GM18867 (cell line): ENCODE data around the gene FAF1.
"Not testable (repeated sequence)": the region's sequence is repeated elsewhere in the genome, so short reads cannot be mapped to it uniquely, and the experiment has no call there.

Source experiments
- ATAC-seq: cut with Tn5 transposase; IDR thresholded peaks from one replicate; pipeline ENCODE4 v1.9.1; 2021; ENCODE audit warnings: mild to moderate bottlenecking, moderate library complexity; ENCODE audit not compliant: unreplicated experiment

Gene FAF1

DNA sequence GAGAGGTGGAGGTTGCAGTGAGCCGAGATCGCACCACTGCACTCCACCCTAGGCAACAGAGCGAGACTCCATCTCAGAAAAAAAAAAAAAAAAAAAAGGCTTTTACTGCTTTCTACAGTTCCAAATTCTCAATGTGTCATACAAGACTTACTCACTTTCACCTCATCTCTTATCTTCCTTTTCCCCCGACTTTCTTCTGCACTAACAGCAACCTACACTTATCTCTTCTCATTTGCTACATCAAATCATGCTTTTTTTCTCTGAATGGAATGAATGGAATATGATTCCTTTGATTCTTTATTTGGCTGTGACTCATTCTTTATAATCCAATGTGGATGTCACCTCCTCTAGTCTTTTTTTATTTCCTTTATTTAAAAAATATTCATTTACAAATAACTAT is 368.5 kb downstream of the FAF1 start:
- no peak for ATAC-seq

DNA sequence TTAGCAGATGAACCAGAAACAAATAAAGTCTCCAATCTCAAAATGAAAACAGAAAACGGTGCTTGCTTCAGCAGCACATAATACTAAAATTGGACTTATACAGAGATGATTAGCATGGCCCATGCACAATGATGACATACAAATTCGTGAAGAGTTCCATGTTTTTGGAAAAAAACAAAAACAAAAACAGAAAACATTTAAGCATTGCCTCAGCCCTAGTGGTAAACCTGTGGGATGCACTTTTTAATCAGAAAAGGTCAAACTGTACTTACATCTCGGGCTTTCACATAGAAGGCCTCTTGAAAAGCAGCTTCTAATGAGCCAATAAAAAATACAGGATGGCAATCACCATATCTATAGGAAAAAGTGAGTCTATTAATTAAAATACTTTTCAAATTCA is 377.7 kb downstream of the FAF1 start:
- no peak for ATAC-seq

DNA sequence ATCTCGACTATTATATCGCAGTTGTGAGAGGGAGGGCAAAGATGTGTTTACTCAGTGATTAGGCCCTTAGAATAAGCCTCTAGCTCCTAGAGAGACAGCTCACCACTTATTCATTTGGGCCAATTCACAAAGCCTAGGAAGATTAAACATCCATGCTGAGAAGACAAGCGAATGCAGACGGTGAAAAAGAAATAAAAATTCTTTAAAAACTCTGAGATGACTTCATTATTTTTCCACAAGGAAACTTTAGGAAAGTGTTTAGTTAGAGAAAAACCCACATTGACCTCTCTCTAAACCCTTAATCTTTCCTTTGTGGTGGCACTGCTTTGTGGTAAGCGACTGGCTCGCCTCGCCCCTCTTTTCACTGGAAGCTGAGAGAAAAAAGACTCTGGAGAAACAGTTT is 390.0 kb downstream of the FAF1 start:
- no peak for ATAC-seq

DNA sequence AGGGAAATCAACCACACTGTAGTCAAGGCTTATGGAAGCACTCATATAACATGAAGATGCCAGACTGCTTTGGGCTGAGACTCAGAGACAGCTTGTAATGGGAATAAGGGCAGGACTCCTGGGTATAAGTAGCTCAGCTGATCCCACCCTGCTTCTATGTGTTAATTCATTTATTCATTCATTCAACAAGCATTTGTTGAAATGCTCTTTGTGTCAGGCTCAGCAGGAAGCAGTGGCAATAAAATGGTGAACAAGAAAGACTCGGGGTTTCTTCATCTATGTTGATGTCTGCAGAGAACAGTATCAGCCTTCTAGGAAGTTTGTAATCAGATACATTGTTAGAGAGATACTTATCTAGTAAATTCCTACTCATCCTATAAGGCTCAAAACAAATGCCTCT is 391.3 kb downstream of the FAF1 start:
- no peak for ATAC-seq

DNA sequence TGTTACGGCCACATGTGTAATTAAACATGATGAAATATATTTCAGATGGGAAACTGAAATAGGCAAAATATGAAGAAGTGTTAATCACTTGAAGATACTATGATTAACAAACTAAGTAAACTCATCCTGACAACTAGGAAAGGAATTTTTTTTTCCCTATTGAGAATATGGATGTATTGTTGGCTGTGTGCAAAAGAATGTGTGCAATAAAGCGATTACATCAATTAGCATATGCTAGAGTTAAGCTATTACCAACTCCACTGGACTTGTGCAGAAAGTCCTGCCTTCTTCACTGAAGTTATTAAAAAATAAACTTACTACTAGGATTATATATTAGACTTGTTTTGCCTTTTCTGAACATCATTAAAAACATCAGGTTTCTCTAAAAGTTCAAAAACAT is 393.7 kb downstream of the FAF1 start:
- no peak for ATAC-seq

DNA sequence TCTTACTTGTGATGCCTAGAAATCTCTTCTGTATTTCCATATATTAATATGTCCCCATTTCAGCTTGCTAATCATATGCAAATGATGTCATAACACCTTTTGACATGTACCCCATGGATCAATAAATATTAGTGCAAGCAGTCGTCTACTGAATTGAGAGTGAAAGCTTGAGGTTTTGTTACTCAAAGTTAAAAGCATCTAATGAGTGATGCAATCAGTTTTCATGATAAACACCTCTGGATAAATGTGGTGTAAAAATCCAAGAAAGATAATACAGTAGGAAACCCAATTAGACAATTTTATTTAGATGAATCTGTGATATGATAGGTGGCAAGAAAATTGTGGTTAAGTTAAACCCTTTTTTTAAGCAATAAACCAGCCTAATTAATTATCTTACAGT is 395.6 kb downstream of the FAF1 start:
- no peak for ATAC-seq

DNA sequence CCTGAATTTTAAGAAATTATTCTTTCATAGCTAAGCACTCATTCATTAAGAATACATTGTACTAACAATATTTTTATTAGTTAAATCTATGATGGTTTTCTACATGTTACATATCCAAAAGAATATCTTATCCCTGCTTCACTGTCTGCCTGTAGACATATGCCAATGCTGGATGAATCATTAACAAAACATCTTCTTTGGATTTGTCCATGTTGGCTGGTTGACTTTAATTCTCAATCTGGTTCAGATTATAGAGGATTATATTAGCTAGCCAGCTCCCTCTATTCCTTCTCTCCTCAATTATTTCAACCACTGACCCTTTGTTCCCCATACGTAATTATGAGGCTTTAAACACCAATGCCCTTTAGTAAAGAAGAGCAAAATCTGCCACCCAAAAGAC is 398.0 kb downstream of the FAF1 start:
- no peak for ATAC-seq

DNA sequence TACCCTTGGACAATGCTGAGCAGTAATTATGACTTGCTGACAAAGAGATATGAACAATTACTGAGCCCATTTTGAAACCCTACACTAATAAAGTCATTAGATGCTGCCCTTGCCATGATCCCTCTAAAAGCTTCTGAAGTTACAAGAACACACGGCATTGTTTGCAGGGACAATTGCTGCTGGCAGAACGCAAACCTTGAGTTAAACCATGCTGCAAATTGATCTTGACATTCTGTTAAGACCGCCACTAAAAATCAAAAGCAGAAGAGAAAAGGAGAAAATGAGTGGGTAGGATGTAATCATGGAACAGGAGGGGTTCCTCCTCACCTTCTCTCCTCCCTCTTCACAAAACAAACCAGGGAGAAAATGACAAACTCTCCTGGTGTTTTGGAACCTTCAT is 400.6 kb downstream of the FAF1 start:
- ATAC-seq = no peak

DNA sequence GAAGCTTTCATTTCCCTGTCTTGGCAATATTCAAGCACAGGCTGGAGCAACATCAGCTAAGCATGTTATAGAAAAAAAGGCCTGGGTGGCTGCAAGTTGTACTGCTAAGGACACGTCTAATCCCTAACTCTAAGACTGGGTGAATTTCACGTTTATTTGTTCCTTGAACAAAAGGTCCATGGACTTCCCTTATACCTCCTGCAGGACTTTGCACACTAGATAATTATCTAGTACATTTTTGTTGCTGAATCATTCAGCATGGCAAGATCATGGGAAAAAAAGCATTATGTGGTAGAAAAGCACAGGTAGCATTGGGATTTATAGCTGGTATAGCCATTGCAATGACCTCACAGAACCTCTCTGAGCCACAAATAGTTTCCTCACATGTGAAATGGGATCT is 406.1 kb downstream of the FAF1 start:
- no peak for ATAC-seq

DNA sequence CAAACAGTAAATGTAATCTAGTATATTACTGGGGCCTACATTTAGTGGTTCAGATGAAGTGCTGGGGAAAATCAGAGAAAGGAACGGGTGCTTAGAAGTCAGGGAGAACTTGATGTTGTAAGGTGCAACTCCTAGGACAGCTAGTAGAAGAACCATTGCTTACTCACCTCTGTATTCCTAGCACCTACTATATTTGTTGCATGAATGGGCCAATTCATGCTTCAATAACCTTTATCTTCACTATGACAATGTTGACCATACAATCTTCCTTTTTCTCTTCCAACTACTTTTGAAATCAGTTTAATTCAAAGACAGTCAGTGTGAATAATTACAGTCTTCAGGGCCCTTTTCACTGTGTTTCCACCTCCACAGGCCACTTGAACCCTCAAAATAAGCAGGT is 411.8 kb downstream of the FAF1 start:
- no peak for ATAC-seq

DNA sequence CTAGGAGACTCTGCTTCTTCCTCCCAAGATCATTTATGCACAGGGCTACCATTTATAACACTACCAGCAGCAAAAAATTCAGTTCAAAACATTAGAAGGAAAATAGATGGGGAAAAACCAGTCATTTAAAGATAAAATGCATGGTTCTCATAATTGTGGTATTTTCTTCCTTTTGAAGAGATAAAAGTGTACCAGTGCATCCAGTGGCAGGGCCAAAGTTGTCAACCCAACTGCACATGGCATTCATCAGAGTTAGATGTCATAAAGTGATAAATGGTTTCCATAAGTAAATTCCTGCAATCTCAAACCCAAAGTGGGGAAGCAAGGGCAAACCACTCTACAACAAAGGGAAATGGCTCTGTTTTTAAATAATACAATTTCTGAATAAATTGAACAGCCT is 417.7 kb downstream of the FAF1 start:
- no peak for ATAC-seq

DNA sequence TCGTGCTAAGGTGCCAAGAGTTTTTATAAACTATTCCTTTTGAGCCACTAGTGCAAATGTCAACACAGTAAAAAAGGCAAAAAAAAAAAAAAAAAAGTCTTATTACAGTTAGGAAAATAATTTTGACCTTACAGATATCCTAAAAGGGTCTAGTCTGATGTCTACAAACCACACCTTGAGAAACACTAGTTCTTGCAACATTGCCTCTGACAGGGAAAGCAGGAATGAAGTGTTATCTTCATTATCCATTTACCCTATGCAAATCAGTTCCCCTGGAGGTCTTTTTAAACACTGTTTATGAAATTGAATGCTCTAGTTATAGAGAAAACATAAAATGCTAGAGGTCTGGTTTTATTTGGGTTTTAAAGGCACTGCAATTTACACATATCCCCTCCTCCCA is 421.6 kb downstream of the FAF1 start:
- ATAC-seq = no peak

DNA sequence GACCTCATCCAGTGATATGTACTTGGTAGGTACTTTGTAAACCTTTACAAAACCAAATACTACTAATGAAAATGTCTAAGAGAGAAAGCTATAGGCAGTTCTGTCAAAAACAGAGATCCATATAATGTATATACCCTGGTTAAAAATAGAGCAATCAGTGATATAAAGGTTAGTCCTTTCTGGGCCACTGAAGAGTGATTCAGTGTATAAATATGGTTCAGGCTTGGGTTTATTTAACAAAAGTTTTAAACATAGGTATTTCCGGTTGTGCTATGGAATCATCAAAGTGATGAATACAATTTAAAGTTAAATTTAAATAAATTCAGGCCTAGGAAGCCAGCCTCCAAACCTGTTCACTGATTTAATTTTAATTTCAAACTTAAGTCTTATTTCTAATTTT is 428.5 kb downstream of the FAF1 start:
- ATAC-seq = no peak

DNA sequence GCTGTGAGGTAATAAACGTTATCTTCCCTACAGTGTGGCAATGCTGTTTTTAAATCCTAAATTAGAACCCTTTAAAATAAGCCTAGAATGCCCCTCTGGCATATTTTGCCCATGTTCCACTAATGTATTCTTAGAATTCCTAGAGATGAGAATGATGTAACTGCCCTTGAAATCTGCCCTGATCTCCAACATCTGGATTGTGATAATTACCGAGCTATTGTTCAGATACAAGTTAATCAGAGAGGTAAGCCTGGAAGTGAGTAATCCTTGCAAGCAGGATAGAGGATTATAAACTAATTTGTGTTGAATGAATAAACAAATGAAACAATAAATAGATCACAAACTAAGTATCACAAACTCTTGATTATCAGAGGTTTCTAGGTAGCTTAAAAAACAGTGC is 429.0 kb downstream of the FAF1 start:
- no peak for ATAC-seq

DNA sequence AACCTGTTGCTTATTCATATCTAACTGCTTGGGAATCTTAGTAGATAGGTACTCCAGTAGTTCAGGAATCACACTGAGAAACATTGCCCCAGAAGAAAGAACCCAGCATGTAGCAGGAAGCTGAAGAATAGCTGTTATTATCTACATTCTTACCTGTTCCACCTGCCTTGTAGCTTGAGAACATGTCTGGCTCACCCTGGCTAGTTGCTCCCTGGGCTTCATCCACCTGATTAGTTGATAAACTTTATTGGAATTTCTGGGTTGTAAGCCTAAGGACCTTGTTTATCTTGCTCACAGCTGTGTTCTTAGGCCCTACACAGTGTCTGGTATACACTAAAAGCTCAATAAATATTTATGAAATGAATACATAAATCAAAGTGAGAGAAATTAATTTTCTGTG is 430.6 kb downstream of the FAF1 start:
- no peak for ATAC-seq

DNA sequence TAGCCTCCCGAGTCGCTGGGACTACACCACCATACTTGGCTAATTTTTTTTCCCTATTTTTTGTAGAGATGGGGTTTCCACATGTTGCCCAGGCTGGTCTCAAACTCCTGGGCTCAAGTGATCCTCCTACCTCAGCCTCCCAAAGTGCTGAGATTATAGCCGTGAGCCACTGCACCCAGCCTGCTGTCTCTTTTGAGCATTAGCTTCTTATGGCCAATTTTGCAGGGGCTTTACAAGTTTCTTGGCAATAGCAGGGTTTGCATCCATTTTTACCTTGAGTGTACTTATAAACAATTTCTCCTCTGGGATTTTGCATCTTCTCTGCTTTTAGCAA is 432.1 kb downstream of the FAF1 start:
- not testable (repeated sequence) for ATAC-seq

DNA sequence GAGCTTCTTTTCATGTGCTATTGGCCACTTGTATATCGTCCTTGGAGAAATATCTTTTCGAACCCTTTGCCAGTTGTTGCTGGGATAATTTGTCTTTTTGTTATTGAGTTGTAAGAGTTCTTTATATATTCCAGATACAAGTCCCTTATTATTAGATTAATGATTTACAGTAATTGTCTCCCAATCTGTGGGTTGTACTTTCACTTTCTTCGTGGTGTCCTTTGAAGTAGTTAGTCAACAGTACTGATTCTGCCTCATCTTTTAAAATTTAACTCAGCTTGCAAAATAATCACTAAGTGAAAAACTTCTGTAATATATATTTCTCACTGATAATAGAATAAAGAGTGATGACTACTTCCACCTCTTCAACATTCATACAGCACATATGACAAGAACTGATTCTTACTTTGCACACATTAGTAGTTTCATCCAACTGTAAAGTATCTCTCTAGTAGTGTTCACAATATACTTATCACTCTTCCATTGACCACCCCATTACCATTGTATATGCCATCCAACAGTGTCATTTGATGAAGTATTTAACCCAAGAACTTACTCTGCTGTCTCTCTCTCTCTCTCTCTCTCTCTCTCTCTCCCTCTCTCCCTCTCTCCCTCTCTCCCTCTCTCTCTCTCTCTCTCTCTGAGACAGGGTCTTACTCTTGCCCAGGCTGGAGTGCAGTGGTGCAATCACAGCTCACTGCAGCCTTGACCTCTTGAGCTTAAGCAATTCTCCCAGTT is 432.6 kb downstream of the FAF1 start:
- no peak for ATAC-seq

DNA sequence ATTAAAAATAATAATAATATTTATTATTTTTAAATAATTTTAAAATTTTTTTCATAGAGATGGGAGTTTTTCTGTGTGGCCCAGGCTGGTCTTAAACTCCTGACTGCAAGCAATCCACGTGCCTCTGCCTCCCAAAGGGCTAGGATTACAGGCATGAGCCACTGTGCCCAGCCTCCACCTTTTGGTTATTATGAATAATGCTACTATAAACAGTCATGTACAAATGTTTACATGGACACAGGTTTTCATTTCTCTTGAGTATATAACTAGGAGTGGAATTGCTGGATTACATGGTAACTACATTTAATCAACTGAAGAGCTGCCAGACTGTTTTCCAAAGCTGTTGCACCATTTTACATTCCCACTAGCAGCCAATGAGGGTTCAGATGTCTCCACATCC is 433.6 kb downstream of the FAF1 start:
- no peak for ATAC-seq

DNA sequence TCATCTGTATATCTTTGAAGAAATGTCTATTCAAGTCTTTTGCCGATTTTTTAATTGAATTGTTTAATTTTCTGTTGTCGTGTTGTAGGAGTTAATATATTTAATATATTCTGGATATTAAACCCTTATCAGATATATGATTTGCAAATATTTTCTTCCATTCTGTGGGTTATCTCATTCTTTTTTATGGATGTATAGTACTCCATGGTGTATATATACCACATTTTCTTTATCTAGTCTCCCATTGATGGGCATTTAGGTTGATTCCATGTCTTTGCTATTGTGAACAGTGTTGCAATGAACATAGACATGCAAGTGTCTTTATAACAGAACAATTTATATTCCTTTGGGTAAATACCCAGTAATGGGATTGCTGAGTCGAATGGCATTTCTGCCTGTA is 436.5 kb downstream of the FAF1 start:
- no peak for ATAC-seq

DNA sequence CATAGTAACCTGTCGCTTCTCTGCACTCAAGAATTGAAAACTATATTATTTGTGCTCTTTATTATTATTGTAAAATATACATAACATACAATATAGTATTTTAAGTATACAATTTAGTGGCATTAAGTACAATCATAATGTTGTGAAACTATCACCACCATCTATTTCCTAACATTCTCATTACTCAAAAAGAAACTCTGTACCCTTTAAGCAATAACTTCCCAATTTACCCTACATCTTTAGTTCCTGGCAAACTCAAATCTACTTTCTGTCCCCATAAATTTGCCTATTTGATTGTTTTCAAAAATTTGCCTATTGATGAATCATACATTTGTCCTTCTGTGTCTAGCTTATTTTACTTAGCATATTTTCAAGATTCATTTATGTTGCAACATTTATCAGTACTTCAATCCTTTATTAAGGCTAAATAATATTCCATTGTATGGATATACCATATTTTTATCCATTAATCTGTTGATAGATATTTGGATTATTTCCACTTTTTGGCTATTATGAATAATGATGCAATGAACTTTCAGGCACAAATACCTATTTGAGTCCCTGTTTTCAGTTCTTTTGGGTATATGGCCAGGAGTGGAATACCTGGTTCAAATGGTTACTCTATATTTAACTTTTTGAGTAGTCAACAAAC is 437.2 kb downstream of the FAF1 start:
- ATAC-seq = no peak

DNA sequence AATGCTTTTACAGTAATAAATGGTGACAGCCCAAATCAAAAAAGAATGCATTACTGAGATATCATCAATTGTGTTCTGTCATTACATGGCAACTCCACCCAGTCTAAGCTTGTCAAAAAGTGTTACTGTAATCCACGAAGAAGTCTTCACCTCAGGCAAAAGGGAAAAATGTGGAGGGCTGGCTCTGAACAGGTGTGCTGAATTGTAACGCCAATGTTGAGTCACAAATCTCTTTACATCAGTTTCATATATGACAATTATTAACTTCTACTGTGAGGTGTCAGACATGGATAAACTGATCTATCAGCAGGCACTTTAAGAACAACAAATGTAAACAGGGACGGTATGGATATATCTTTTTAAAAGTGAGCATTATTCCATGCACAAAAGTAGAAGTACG is 438.4 kb downstream of the FAF1 start:
- no peak for ATAC-seq

DNA sequence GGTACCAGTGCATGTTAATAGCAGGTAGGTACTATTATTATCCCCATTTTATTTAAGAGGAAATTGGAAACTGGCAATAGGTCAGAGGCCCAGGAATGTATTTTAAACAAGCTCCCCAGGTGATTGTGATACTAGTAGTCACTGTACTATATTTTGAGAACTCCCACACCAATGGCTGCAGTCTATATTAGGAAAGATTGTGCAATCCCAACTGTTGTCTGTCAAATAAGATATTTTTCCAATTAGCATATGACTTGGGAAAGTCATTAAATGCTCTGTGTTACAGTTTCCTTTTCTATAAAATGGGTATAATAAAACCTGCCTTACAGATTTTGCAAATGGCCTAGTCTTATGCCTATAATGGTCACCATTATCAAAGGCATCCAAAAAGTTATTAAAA is 442.6 kb downstream of the FAF1 start:
- no peak for ATAC-seq

DNA sequence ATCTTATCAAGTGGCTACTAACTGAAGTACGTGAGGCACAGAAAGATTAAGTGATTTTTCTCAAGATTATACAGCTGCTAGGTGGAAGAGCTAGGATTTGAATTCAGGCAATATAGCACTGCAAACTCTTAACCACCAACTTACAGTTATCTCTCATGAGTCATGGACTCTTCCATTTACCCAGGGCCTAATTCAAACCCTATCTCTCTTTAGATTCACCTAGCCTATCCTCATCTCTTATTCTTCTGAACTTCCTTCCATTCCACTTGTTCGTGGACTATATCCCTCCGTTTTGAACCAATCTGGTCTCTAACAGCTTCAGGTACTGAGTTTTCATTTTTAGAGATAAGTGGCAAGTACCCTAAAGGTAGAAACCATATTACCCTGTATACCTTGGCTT is 444.0 kb downstream of the FAF1 start:
- no peak for ATAC-seq
